Epithelial cell of proximal tubule (primary cell): ENCODE results near the gene DENND1A. TPM values are rescaled to one million over a fixed set of nuclear protein-coding genes. Genes with fewer than 3 reads are reported as not detected.
"Not testable (repeated sequence)": the region's sequence is repeated elsewhere in the genome, so short reads cannot be mapped to it uniquely, and the experiment has no call there.

Source experiments
- DNase-seq: peaks from one replicate; pipeline ENCODE4 v3.0.0-alpha.2; 2011; ENCODE audit warnings: low read depth
- H3K4me3 ChIP-seq: 2 replicates; pipeline ENCODE4 v1.5.1; 2011; ENCODE audit warnings: low read depth, mild to moderate bottlenecking, low read length
- total RNA-seq: library from RNA; depleted of rRNA; stranded (reverse); fragments of >200 nt; gene quantifications from 2 replicates; pipeline ENCODE4 v1.2.3, GENCODE V29; 2015
- TF ChIP-seq, protein P1 (sequence below): conservative IDR thresholded peaks from 2 replicates; pipeline ENCODE4 v1.5.1; 2012; ENCODE audit warnings: low read depth, mild to moderate bottlenecking, low read length

Gene DENND1A
- total RNA-seq, 1 donor from 2014 or later = 26.6 TPM

GRCh38 chr9:123742009-123742767 lies 187.7 kb downstream of the DENND1A start:
- TF ChIP-seq, protein P1, sequence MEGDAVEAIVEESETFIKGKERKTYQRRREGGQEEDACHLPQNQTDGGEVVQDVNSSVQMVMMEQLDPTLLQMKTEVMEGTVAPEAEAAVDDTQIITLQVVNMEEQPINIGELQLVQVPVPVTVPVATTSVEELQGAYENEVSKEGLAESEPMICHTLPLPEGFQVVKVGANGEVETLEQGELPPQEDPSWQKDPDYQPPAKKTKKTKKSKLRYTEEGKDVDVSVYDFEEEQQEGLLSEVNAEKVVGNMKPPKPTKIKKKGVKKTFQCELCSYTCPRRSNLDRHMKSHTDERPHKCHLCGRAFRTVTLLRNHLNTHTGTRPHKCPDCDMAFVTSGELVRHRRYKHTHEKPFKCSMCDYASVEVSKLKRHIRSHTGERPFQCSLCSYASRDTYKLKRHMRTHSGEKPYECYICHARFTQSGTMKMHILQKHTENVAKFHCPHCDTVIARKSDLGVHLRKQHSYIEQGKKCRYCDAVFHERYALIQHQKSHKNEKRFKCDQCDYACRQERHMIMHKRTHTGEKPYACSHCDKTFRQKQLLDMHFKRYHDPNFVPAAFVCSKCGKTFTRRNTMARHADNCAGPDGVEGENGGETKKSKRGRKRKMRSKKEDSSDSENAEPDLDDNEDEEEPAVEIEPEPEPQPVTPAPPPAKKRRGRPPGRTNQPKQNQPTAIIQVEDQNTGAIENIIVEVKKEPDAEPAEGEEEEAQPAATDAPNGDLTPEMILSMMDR = no peak
- DNase-seq = no peak
- H3K4me3 ChIP-seq = no peak overlapping the region

DNA sequence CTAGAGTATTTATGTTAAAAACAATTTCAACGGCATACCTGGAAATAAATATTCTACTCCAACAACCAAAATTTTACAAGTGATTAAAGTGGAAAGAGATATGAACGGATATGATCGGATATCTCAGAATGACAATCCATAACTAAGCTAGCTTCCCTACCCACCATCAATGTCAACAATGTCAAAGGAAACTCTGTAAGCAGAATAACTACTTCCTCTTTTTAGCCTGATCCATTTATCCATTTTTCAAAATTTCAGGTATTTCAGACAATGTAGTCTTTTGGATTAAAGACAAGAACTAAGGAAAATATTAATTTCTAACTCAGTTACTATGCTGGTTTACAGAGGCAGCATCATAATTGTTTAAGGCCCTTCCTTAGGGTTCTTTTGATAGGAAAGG lies 188.7 kb downstream of the DENND1A start:
- DNase-seq = no peak
- TF ChIP-seq, protein P1 = no peak
- H3K4me3 ChIP-seq = no peak overlapping the region

- TF ChIP-seq, protein P1 = no peak
- no peak for DNase-seq
Observed at GRCh38 chr9:123739902-123740301, 190.0 kb downstream of the DENND1A start.

GRCh38 chr9:123739387-123739786 lies 190.5 kb downstream of the DENND1A start:
- TF ChIP-seq, protein P1 = no peak
- no peak overlapping the region for H3K4me3 ChIP-seq
- no peak for DNase-seq

More at GRCh38 chr9:123739902-123740301, 190.0 kb downstream of the DENND1A start:
- H3K4me3 ChIP-seq = no peak overlapping the region

- DNase-seq = no peak
- TF ChIP-seq, protein P1 = no peak
- no peak overlapping the region for H3K4me3 ChIP-seq
Observed at GRCh38 chr9:123738648-123739047, 191.3 kb downstream of the DENND1A start.

DNA sequence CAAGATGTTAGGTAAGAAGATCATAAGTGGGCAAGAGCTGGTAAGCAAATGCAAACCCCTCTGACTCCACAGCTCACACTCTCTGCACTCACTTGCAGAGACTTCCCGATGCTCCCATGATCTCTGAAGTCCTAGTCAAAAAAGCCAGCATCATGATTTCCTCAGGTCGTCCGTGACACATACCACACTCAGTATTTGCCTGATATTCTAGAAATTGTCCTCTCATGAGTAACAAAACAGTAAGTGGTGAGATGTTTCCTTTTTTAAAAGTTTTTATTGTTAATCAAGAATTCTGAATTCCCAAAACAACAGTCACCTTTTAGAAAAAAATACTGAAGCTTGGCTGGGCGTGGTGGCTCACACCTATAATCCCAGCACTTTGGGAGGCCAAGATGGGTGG lies 194.6 kb downstream of the DENND1A start:
- DNase-seq = no peak
- H3K4me3 ChIP-seq = no peak overlapping the region
- TF ChIP-seq, protein P1 = no peak

DNA sequence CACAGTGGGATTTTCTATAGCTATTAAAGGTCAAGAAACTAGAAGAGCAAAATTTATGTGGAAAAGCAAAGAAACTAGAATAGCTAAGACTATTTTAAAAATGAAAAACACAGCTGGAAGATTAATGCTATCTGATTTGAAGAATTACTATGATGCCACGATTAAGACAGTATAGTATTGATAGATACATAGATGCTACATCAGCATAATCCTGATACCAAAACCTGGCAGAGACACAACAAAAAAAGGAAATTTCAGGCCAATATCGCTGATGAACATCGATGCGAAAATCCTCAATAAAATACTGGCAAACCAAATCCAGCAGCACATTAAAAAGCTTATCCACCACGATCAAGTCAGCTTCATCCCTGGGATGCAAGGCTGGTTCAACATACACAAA lies 201.4 kb downstream of the DENND1A start:
- DNase-seq, H3K4me3 ChIP-seq: not testable (repeated sequence)
